ENCODE data around the gene ADSL. TPM values are rescaled to one million over a fixed set of nuclear protein-coding genes. Genes with fewer than 3 reads are reported as not detected.

The ADSL gene
- total RNA-seq, 6 experiments from 2014 or later: 60.6 to 73.8 (median 70.9) TPM

GRCh38 chr22:40404251-40405177, 58.2 kb downstream of the ADSL start:
- peaks cover 25% of the 10 kb centered on the region for H3K36me3 Mint-ChIP-seq (ENCODE audit: low read depth)
- peaks cover 15% of the 10 kb centered on the region for H3K27me3 Mint-ChIP-seq (ENCODE audit: insufficient read depth)
- H3K27ac Mint-ChIP-seq: no peak overlapping the region
- no peak overlapping the region for H3K4me3 Mint-ChIP-seq
- TF ChIP-seq, protein P1, sequence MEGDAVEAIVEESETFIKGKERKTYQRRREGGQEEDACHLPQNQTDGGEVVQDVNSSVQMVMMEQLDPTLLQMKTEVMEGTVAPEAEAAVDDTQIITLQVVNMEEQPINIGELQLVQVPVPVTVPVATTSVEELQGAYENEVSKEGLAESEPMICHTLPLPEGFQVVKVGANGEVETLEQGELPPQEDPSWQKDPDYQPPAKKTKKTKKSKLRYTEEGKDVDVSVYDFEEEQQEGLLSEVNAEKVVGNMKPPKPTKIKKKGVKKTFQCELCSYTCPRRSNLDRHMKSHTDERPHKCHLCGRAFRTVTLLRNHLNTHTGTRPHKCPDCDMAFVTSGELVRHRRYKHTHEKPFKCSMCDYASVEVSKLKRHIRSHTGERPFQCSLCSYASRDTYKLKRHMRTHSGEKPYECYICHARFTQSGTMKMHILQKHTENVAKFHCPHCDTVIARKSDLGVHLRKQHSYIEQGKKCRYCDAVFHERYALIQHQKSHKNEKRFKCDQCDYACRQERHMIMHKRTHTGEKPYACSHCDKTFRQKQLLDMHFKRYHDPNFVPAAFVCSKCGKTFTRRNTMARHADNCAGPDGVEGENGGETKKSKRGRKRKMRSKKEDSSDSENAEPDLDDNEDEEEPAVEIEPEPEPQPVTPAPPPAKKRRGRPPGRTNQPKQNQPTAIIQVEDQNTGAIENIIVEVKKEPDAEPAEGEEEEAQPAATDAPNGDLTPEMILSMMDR (IDR thresholded peaks at IDR 0.05): no peak
- peaks cover 7% of the 10 kb centered on the region; the same call in 1 of the 2 replicates for H3K4me1 Mint-ChIP-seq (ENCODE audit: low read depth)
- no peaks in the 10 kb centered on the region for H3K9me3 Mint-ChIP-seq
- DNase-seq: no peak

GRCh38 chr22:40405178-40406062, 59.1 kb downstream of the ADSL start:
- no peak overlapping the region; the same call in 1 of the 2 replicates for H3K27ac Mint-ChIP-seq
- peaks cover 13% of the 10 kb centered on the region for H3K4me1 Mint-ChIP-seq (ENCODE audit: low read depth)
- peaks cover 25% of the 10 kb centered on the region for H3K36me3 Mint-ChIP-seq (ENCODE audit: low read depth)
- no peak overlapping the region for H3K4me3 Mint-ChIP-seq
- peaks cover 18% of the 10 kb centered on the region for H3K27me3 Mint-ChIP-seq (ENCODE audit: insufficient read depth)
- TF ChIP-seq, protein P1 (IDR thresholded peaks at IDR 0.05): no peak
- no peak for DNase-seq
- H3K9me3 Mint-ChIP-seq: no peaks in the 10 kb centered on the region

- Mint-ChIP-seq H3K4me1 (ENCODE audit: low read depth) (peaks cover 13% of the 10 kb centered on the region), H3K9me3 (no peaks in the 10 kb centered on the region), H3K27me3 (ENCODE audit: insufficient read depth) (peaks cover 18% of the 10 kb centered on the region), H3K36me3 (ENCODE audit: low read depth) (peaks cover 21% of the 10 kb centered on the region), H3K27ac (no peak overlapping the region; the same call in 1 of the 2 replicates), H3K4me3 (no peak overlapping the region)
- TF ChIP-seq, protein P1 (IDR thresholded peaks at IDR 0.05): no peak
- no peak for DNase-seq
These were observed 60.0 kb downstream of the ADSL start for GRCh38 chr22:40406063-40406890.

DNA sequence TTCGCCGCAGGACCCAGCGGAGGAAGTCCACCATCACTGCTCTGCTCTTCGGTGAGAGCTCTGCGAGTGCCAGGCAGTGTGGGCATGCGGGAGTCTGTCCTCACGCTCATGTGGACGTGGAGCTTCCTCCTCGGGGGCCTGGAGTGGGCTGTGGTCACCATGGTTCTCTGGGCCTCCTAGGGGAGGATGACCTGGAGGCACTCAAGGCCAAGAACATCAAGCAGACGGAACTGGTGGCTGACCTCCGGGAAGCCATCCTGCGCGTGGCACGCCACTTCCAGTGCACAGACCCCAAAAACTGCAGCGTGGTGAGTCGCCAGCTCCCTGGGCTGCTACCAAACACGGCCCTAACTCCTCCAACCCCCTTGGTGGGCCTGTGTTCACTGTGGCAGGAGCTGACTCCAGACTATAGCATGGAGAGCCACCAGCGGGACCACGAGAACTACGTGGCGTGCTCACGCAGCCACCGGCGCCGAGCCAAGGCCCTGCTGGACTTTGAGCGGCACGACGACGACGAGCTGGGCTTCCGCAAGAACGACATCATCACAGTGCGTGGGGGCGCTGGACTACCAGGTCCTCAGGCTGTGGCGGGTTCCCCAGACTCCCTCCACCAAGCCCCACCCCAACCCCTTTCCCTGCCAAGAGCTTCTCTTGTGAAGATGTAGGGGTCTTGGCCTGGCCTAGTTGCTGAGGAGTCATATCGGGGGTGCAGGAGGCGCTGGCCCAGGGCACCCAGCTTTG, 60.9 kb downstream of the ADSL start:
- Mint-ChIP-seq H3K27ac (no peak overlapping the region), H3K36me3 (ENCODE audit: low read depth) (peaks cover 14% of the 10 kb centered on the region), H3K9me3 (no peaks in the 10 kb centered on the region), H3K27me3 (ENCODE audit: insufficient read depth) (peaks cover 18% of the 10 kb centered on the region), H3K4me3 (no peak overlapping the region; the same call in 1 of the 2 replicates), H3K4me1 (ENCODE audit: low read depth) (peaks cover 6% of the 10 kb centered on the region; the same call in 1 of the 2 replicates)
- TF ChIP-seq, protein P1 (IDR thresholded peaks at IDR 0.05): no peak
- DNase-seq: no peak
